Suprapubic skin (tissue), 4 donors: ENCODE results near the gene PROZ.

ENCODE experiments used
- EP300 ChIP-seq: sonication (generic); formaldehyde crosslinking; IDR thresholded peaks from one replicate; pipeline ENCODE4 v1.6.1; 2017; ENCODE audit warnings: antibody characterized with exemption
- POLR2A ChIP-seq, 2 donors: fragments of 450-650 bp; IDR thresholded peaks; one replicate each; pipeline ENCODE4 v1.6.1; 2017; ENCODE audit warnings: antibody characterized with exemption in 2 of 2, mild to moderate bottlenecking in 2 of 2, moderate library complexity in 2 of 2
- POLR2AphosphoS5 ChIP-seq, 3 donors: sonication (generic); formaldehyde crosslinking; IDR thresholded peaks; one replicate each; pipeline ENCODE4 v1.6.1; 2017; ENCODE audit warnings: antibody characterized with exemption in 3 of 3
- TF ChIP-seq, protein P1 (sequence below), 2 donors: fragments of 200-600 bp in 1 of 2; fragments of 450-650 bp in 1 of 2; sonication (generic) in 1 of 2; IDR thresholded peaks; one replicate each; pipeline ENCODE4 v1.5.1; 2016 to 2019; ENCODE audit warnings: antibody characterized with exemption in 2 of 2, mild to moderate bottlenecking in 1 of 2, moderate library complexity in 1 of 2

DNA sequence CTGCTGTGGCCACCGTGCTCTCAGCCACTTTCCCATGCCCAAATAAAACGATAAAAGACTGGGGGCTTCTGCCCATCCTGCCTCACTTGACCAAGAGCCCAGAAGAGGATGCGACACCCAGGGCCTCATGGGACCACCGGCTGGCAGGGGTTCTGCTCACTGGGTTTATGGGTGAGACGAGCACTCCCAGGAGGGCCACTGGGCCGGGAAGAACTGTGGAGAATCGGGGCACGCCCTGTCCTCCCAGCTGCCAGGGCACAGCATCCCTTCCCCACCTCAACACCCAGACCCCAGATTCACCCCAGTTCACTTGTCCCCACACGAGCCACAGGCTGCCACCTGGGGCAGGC lies 40.6 kb upstream of the PROZ start:
- no peak for TF ChIP-seq POLR2A (IDR thresholded peaks at IDR 0.05)
- TF ChIP-seq, protein P1, sequence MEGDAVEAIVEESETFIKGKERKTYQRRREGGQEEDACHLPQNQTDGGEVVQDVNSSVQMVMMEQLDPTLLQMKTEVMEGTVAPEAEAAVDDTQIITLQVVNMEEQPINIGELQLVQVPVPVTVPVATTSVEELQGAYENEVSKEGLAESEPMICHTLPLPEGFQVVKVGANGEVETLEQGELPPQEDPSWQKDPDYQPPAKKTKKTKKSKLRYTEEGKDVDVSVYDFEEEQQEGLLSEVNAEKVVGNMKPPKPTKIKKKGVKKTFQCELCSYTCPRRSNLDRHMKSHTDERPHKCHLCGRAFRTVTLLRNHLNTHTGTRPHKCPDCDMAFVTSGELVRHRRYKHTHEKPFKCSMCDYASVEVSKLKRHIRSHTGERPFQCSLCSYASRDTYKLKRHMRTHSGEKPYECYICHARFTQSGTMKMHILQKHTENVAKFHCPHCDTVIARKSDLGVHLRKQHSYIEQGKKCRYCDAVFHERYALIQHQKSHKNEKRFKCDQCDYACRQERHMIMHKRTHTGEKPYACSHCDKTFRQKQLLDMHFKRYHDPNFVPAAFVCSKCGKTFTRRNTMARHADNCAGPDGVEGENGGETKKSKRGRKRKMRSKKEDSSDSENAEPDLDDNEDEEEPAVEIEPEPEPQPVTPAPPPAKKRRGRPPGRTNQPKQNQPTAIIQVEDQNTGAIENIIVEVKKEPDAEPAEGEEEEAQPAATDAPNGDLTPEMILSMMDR (IDR thresholded peaks at IDR 0.05): no peak
- no peak for TF ChIP-seq POLR2AphosphoS5 (IDR thresholded peaks at IDR 0.05)
- no peak for TF ChIP-seq EP300
